GM12878 (cell line): Measurements from ENCODE around the gene SHLD1.

Experiments
- BRCA1 ChIP-seq: IDR thresholded peaks from 2 replicates; pipeline ENCODE4 v1.6.1; 2011; ENCODE audit warnings: low read depth, low read length, improper control_type of control experiment
- CEBPB ChIP-seq, 2 experiments: fragments of 150-350 bp in 1 of 2; IDR thresholded peaks; 2 replicates each; pipeline ENCODE4 v1.6.1; 2012 to 2014; ENCODE audit warnings: low read depth in 2 of 2, low read length in 2 of 2, borderline replicate concordance in 1 of 2, inconsistent platforms in 1 of 2
- CHD2 ChIP-seq: IDR thresholded peaks from 2 replicates; pipeline ENCODE4 v1.6.1; 2011; ENCODE audit warnings: low read depth, low read length, improper control_type of control experiment, borderline replicate concordance
- E2F4 ChIP-seq: IDR thresholded peaks from 2 replicates; pipeline ENCODE4 v1.6.1; 2012; ENCODE audit warnings: low read depth, low read length, improper control_type of control experiment
- FOXM1 ChIP-seq: IDR thresholded peaks from 2 replicates; pipeline ENCODE4 v1.6.1; 2012; ENCODE audit warnings: low read depth, mild to moderate bottlenecking, inconsistent platforms, low read length, moderate library complexity
- GABPA ChIP-seq: IDR thresholded peaks from 2 replicates; pipeline ENCODE4 v1.6.1; 2014; ENCODE audit warnings: antibody characterized with exemption, low read depth, mild to moderate bottlenecking, inconsistent platforms
- IRF4 ChIP-seq: IDR thresholded peaks from 2 replicates; pipeline ENCODE4 v1.6.1; 2011; ENCODE audit warnings: low read depth, low read length
- POLR2A ChIP-seq: IDR thresholded peaks from 2 replicates; pipeline ENCODE4 v1.6.1; 2011; ENCODE audit warnings: low read depth, mild to moderate bottlenecking, low read length
- RAD21 ChIP-seq: IDR thresholded peaks from 2 replicates; pipeline ENCODE4 v1.6.1; 2011; ENCODE audit warnings: mild to moderate bottlenecking, low read depth, low read length, moderate library complexity; ENCODE audit not compliant: insufficient read depth
- TAF1 ChIP-seq: IDR thresholded peaks from 2 replicates; pipeline ENCODE4 v1.6.1; 2011; ENCODE audit warnings: mild to moderate bottlenecking, low read depth, low read length, borderline replicate concordance
- USF2 ChIP-seq: IDR thresholded peaks from 2 replicates; pipeline ENCODE4 v1.6.1; 2011; ENCODE audit warnings: low read depth, low read length, improper control_type of control experiment, borderline replicate concordance
- TF ChIP-seq, protein P1 (sequence below): fragments of 150-350 bp; IDR thresholded peaks from 2 replicates; pipeline ENCODE4 v1.6.1; 2016; ENCODE audit warnings: low read depth, low read length
- TF ChIP-seq, protein P2 (sequence below), 3 experiments: IDR thresholded peaks in 2 of 3; conservative IDR thresholded peaks in 1 of 3; 2 replicates each; pipeline ENCODE4 v1.5.1; 2011; ENCODE audit warnings: low read depth in 3 of 3, low read length in 3 of 3, mild to moderate bottlenecking in 3 of 3, control low read depth in 2 of 3, moderate library complexity in 2 of 3, inconsistent platforms in 1 of 3, mixed read lengths in 1 of 3; ENCODE audit not compliant: control insufficient read depth in 2 of 3, insufficient read depth in 1 of 3; ENCODE audit errors: extremely low read depth in 1 of 3
- TF ChIP-seq, protein P3 (sequence below): fragments of 450-650 bp; IDR thresholded peaks from 2 replicates; pipeline ENCODE4 v1.6.1; 2017; ENCODE audit warnings: antibody characterized with exemption, mild to moderate bottlenecking, moderate library complexity

DNA sequence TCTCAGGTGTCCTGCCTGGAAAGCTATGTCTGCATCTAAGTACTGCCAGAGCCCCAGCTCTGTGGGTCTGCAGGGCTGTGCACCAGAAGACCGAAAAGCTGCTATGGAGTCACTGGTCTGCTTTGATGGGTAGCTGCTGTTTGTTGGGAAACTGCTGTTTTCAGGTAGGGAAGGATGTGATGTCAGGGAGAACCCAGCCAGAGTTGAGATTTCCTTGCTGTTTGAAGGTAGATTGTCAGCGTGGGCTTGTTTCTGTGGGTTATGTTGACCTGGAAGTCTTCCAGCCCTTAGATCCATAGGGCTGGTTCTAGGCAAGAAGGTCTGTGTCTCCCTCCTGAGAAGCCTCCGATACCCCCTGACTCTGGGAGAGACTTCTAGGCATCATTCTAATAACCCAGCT is 12.2 kb upstream of the SHLD1 start:
- TF ChIP-seq, protein P1, sequence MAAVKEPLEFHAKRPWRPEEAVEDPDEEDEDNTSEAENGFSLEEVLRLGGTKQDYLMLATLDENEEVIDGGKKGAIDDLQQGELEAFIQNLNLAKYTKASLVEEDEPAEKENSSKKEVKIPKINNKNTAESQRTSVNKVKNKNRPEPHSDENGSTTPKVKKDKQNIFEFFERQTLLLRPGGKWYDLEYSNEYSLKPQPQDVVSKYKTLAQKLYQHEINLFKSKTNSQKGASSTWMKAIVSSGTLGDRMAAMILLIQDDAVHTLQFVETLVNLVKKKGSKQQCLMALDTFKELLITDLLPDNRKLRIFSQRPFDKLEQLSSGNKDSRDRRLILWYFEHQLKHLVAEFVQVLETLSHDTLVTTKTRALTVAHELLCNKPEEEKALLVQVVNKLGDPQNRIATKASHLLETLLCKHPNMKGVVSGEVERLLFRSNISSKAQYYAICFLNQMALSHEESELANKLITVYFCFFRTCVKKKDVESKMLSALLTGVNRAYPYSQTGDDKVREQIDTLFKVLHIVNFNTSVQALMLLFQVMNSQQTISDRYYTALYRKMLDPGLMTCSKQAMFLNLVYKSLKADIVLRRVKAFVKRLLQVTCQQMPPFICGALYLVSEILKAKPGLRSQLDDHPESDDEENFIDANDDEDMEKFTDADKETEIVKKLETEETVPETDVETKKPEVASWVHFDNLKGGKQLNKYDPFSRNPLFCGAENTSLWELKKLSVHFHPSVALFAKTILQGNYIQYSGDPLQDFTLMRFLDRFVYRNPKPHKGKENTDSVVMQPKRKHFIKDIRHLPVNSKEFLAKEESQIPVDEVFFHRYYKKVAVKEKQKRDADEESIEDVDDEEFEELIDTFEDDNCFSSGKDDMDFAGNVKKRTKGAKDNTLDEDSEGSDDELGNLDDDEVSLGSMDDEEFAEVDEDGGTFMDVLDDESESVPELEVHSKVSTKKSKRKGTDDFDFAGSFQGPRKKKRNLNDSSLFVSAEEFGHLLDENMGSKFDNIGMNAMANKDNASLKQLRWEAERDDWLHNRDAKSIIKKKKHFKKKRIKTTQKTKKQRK, result no peak
- TF ChIP-seq, protein P2, sequence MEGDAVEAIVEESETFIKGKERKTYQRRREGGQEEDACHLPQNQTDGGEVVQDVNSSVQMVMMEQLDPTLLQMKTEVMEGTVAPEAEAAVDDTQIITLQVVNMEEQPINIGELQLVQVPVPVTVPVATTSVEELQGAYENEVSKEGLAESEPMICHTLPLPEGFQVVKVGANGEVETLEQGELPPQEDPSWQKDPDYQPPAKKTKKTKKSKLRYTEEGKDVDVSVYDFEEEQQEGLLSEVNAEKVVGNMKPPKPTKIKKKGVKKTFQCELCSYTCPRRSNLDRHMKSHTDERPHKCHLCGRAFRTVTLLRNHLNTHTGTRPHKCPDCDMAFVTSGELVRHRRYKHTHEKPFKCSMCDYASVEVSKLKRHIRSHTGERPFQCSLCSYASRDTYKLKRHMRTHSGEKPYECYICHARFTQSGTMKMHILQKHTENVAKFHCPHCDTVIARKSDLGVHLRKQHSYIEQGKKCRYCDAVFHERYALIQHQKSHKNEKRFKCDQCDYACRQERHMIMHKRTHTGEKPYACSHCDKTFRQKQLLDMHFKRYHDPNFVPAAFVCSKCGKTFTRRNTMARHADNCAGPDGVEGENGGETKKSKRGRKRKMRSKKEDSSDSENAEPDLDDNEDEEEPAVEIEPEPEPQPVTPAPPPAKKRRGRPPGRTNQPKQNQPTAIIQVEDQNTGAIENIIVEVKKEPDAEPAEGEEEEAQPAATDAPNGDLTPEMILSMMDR (IDR thresholded peaks at IDR 0.05 in 2 of 3, conservative IDR thresholded peaks at IDR 0.05 in 1 of 3; ENCODE audit: control insufficient read depth in 2 of 3, extremely low read depth in 1 of 3, insufficient read depth in 1 of 3, low read depth in 3 of 3, low read length in 3 of 3), result no peak
- TF ChIP-seq CEBPB (IDR thresholded peaks at IDR 0.05; ENCODE audit: borderline replicate concordance in 1 of 2, low read depth in 2 of 2, low read length in 2 of 2) (no peak), IRF4 (no peak), GABPA (no peak), RAD21 (no peak), TAF1 (no peak), FOXM1 (no peak), E2F4 (no peak), USF2 (no peak), POLR2A (no peak), BRCA1 (no peak), CHD2 (no peak)
- TF ChIP-seq, protein P3, sequence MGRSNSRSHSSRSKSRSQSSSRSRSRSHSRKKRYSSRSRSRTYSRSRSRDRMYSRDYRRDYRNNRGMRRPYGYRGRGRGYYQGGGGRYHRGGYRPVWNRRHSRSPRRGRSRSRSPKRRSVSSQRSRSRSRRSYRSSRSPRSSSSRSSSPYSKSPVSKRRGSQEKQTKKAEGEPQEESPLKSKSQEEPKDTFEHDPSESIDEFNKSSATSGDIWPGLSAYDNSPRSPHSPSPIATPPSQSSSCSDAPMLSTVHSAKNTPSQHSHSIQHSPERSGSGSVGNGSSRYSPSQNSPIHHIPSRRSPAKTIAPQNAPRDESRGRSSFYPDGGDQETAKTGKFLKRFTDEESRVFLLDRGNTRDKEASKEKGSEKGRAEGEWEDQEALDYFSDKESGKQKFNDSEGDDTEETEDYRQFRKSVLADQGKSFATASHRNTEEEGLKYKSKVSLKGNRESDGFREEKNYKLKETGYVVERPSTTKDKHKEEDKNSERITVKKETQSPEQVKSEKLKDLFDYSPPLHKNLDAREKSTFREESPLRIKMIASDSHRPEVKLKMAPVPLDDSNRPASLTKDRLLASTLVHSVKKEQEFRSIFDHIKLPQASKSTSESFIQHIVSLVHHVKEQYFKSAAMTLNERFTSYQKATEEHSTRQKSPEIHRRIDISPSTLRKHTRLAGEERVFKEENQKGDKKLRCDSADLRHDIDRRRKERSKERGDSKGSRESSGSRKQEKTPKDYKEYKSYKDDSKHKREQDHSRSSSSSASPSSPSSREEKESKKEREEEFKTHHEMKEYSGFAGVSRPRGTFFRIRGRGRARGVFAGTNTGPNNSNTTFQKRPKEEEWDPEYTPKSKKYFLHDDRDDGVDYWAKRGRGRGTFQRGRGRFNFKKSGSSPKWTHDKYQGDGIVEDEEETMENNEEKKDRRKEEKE, result no peak
